T-helper 2 cell (primary cell): ENCODE measurements around the gene POLR1H.

Source experiments
- DNase-seq, 5 experiments: peaks; one replicate each; pipeline versions ENCODE4 v3.0.0 to v3.0.0-alpha.2; 2012 to 2022

Gene POLR1H

GRCh38 chr6:30097902-30098768, 37.1 kb downstream of the POLR1H start:
- no peak for DNase-seq

GRCh38 chr6:30100154-30100553, 39.1 kb downstream of the POLR1H start:
- no peak for DNase-seq

GRCh38 chr6:30100585-30101443, 39.7 kb downstream of the POLR1H start:
- DNase-seq, result no peak

GRCh38 chr6:30101444-30102413, 40.7 kb downstream of the POLR1H start:
- peak; percentile 41 to 60 (median 51) for DNase-seq

- DNase-seq, result no peak
These were observed 41.4 kb downstream of the POLR1H start for GRCh38 chr6:30102414-30102969.

- DNase-seq, result peak; percentile 49 to 84 (median 72)
These were observed 42.2 kb downstream of the POLR1H start for GRCh38 chr6:30102970-30103871.

GRCh38 chr6:30103872-30104179, 42.8 kb downstream of the POLR1H start:
- no peak for DNase-seq

GRCh38 chr6:30104661-30105060, 43.6 kb downstream of the POLR1H start:
- no peak for DNase-seq

- no peak for DNase-seq
These were observed 50.3 kb downstream of the POLR1H start for GRCh38 chr6:30111266-30111856.

GRCh38 chr6:30112402-30112994, 51.4 kb downstream of the POLR1H start:
- no peak for DNase-seq

GRCh38 chr6:30113003-30113759, 52.1 kb downstream of the POLR1H start, which contains the start of gene TRIM31:
Gene TRIM31, minus strand, starts transcription at chr6:30113090. Its CDS starts 285 bp downstream, at chr6:30112805.
- no peak for DNase-seq

- no peak for DNase-seq
These were observed 52.8 kb downstream of the POLR1H start for GRCh38 chr6:30113841-30114240.
